Daoy (cell line): Measurements from ENCODE around the gene FLNC. TPM values are rescaled to one million over a fixed set of nuclear protein-coding genes. Genes with fewer than 3 reads are reported as not detected.

Source experiments
- DNase-seq: peaks from one replicate; pipeline ENCODE4 v3.0.0-alpha.2; 2015; ENCODE audit warnings: low read depth
- total RNA-seq: library from RNA; depleted of rRNA; stranded (reverse); fragments of >200 nt; shearing (Covaris generic); gene quantifications from 2 replicates; pipeline ENCODE4 v1.2.3, GENCODE V29; 2014

Gene FLNC
- total RNA-seq, 1 experiment from 2014 or later: 81.1 TPM

GRCh38 chr7:128878226-128879105 is 48.3 kb downstream of the FLNC start:
- DNase-seq: no peak

- DNase-seq: no peak
Observed at GRCh38 chr7:128879461-128879938, 49.3 kb downstream of the FLNC start.

GRCh38 chr7:128879939-128880746 is 49.9 kb downstream of the FLNC start:
- DNase-seq: peak; percentile 85

- no peak for DNase-seq
Observed at GRCh38 chr7:128880791-128881457, 50.7 kb downstream of the FLNC start.

DNA sequence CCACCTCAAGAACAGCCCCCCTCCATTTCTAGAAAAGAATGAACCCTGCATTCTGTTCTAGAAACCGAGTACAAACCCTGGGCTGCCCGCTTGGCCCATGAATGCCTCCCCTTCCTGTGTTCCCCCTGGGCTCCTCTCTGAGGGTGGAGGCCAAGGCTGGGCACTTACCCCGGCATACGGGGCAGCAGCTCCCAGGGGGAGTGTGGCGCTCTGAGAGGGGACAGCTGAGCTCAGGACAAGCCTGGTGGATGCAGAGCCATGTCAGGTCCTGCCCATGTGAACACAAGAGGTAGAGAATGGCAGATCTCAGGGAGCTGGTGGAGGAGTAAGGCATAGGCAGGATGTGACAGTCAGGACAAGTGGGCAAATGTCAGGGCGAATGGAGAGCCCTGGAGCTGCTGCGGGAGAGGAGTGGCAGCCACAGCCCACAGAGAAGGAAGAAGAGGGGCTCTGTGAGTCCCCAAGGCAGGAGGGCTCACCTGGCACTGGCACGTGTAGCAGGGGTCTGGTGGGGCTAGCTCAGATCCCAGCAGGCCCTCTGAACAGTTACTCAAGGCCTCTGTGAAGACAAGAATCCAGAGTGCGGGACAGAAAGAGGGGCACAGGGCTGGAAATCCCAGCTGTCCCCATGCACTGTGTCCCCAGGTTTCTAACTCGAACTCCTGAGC is 51.4 kb downstream of the FLNC start:
- no peak for DNase-seq

DNA sequence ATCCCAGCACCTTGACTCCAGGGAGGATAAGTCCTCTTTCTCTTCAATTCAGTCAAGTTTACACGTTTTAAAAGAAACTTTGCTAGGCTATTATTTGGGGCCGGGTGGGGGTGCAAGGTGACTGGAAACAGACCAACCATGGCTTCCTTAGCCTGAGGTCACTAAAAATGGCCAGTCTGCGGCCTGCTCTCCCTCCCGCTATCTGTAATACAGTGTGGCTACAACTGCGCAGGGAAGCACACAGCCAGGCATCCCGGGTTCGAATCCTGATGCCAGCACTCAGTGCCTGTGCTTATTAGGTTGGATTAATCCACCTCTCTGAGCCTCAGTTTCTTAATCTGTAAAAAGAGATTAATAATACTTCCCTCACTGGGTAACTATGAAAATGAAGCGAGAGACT is 51.9 kb downstream of the FLNC start:
- no peak for DNase-seq

GRCh38 chr7:128883622-128884448 is 53.6 kb downstream of the FLNC start:
- DNase-seq: peak; percentile 91

GRCh38 chr7:128884561-128885369 is 54.6 kb downstream of the FLNC start:
- no peak for DNase-seq

- DNase-seq: no peak
Observed at GRCh38 chr7:128885370-128886187, 55.4 kb downstream of the FLNC start.

GRCh38 chr7:128886391-128887168 is 56.4 kb downstream of the FLNC start:
- no peak for DNase-seq

DNA sequence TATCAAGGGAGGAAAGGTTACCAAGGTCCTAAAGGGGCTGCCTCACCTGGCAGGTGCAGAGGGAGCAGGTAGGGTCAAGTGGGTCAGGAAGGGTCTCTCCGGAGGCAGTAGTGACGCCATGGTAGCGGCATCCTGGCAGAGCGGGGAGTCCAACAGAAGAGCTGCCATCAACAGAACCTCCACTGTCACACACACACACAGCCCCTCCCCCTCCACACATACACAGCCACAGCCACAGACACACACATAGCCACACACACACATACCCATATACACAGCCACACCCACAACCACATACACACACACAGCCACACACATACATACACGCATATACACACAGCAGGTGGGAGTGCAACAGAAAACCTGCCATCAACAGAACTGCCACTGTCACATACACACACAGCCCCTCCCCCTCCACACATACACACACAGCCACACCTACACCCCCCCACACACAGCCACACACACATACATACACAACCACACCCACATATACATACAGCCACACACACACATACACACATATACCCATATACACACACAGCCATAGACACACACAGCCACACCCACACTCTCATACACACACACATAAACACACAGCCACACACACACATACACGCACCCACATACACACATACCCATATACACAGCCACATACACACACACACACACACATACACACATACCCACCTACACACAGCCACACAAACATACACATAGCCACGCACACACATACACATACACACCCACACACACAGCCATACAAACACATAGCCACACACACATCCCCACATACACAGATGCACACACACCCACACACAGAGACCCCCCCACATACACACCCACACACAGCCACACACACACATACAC is 57.2 kb downstream of the FLNC start:
- DNase-seq: no peak

DNA sequence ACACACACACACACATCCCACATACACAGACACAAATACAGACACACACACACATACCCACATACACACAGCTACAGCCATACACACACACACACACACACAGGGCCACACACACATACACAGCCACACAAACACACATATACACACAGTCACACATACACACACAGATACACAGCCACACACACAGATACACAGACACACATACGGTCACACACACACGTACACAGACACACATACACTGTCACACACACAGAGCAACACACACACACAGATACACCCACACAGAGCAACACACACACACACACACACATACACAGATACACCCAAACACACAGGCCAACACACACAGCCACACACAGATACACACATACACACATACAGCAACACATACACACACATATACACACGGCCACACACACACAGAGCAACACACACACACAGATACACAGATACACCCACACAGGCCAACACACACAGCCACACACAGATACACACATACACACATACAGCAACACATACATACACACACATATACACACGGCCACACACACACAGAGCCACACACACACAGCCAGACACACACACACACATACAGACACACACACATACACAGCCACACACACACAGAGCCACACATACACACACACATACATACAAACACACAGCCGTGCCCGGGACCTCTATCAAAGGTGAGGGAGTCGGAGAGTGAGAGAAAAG is 58.0 kb downstream of the FLNC start:
- DNase-seq: no peak

DNA sequence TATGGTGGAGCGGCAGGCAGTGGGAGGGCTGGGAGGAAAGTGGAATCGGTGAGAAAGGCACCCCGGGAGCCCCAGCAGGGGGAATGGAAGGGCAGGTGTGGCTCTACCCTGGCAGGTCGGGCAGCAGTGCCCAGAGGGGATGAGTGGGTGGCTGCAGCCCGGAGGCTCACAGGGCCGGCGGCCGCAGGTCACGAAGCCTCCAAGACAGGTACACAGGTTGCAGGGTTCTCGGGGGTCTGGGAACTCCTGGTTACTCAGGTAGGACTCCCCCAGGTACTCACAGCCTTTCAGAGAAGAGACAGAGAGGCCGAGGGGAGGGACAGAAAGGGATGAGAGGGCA is 58.5 kb downstream of the FLNC start:
- DNase-seq: no peak

- no peak for DNase-seq
Observed at GRCh38 chr7:128889121-128889520, 58.9 kb downstream of the FLNC start.

GRCh38 chr7:128890306-128891109 is 60.3 kb downstream of the FLNC start:
- peak; percentile 65 for DNase-seq
